ENCODE measurements around the gene DHRSX. TPM values are rescaled to one million over a fixed set of nuclear protein-coding genes. Genes with fewer than 3 reads are reported as not detected.

DHRSX gene
- total and polyA plus RNA-seq, 2 of the 13 experiments (the other 11 are each of a cell fraction or from before 2014, with no cell fraction given) = 15.5 to 24.3 TPM

- no peak for TF ChIP-seq STAT6 (CRISPR knock-in tag; IDR thresholded peaks at IDR 0.05; ENCODE audit: borderline replicate concordance)
- no peak for TF ChIP-seq BRCA1 (CRISPR knock-in tag; IDR thresholded peaks at IDR 0.05)
- TF ChIP-seq ERF (CRISPR knock-in tag; IDR thresholded peaks at IDR 0.05) = peak; percentile 66
- 0 out of 2 replicates have a peak, but pooled peaks have one; percentile 34 for TF ChIP-seq ZNF556 (CRISPR knock-in tag; IDR thresholded peaks at IDR 0.05; ENCODE audit: borderline replicate concordance)
- no peak for TF ChIP-seq MAX (IDR thresholded peaks at IDR 0.05)
- TF ChIP-seq HOMEZ (CRISPR knock-in tag; IDR thresholded peaks at IDR 0.05; ENCODE audit: low read depth) = peak; percentile 47; the same call in 1 of the 2 replicates
- peak; percentile 63 for TF ChIP-seq BHLHE40 (IDR thresholded peaks at IDR 0.05; ENCODE audit: low read length)
- no peak for TF ChIP-seq ZNF333 (CRISPR knock-in tag; IDR thresholded peaks at IDR 0.05; ENCODE audit: borderline replicate concordance)
- no peak for TF ChIP-seq GTF2F1 (IDR thresholded peaks at IDR 0.05; ENCODE audit: low read length)
- no peak for TF ChIP-seq DMTF1 (CRISPR knock-in tag; IDR thresholded peaks at IDR 0.05)
- no peak for TF ChIP-seq PTBP1 (IDR thresholded peaks at IDR 0.05; ENCODE audit: low read depth, low read length, poor library complexity, severe bottlenecking)
- no peak for TF ChIP-seq ZNF33A (CRISPR knock-in tag; IDR thresholded peaks at IDR 0.05; ENCODE audit: borderline replicate concordance)
- TF ChIP-seq BRD4 (CRISPR knock-in tag; IDR thresholded peaks at IDR 0.05) = no peak
- TF ChIP-seq CCAR2 (optimal IDR thresholded peaks at IDR 0.05; ENCODE audit: low read depth, low read length) = no peak
- no peak for TF ChIP-seq MTA3 (CRISPR knock-in tag; IDR thresholded peaks at IDR 0.05)
- TF ChIP-seq FOSL2 (CRISPR knock-in tag; IDR thresholded peaks at IDR 0.05) = peak; percentile 63
- TF ChIP-seq ZNF891 (CRISPR knock-in tag; IDR thresholded peaks at IDR 0.05) = no peak
- TF ChIP-seq POLR2AphosphoS2 (IDR thresholded peaks at IDR 0.05; ENCODE audit: low read depth, low read length) = no peak
- no peak; the same call in 1 of the 2 replicates for TF ChIP-seq ZSCAN31 (CRISPR knock-in tag; IDR thresholded peaks at IDR 0.05; ENCODE audit: low read depth)
- TF ChIP-seq SMAD3 (CRISPR knock-in tag; IDR thresholded peaks at IDR 0.05) = no peak
- peak; percentile 69 for TF ChIP-seq POLR2G (IDR thresholded peaks at IDR 0.05; ENCODE audit: low read depth, low read length)
- peak; percentile 54 for TF ChIP-seq RARA (CRISPR knock-in tag; IDR thresholded peaks at IDR 0.05)
- TF ChIP-seq ZFY (CRISPR knock-in tag; IDR thresholded peaks at IDR 0.05) = peak; percentile 53
- TF ChIP-seq REXO4 (CRISPR knock-in tag; IDR thresholded peaks at IDR 0.05; ENCODE audit: borderline replicate concordance) = no peak
- TF ChIP-seq ZNF878 (CRISPR knock-in tag; IDR thresholded peaks at IDR 0.05) = no peak
Measured at GRCh38 chrX:2497961-2498780, 2.6 kb downstream of the DHRSX start (continued).

Data from HepG2 (cell line).